ENCODE measurements around the gene CARD11.

The CARD11 gene

DNA sequence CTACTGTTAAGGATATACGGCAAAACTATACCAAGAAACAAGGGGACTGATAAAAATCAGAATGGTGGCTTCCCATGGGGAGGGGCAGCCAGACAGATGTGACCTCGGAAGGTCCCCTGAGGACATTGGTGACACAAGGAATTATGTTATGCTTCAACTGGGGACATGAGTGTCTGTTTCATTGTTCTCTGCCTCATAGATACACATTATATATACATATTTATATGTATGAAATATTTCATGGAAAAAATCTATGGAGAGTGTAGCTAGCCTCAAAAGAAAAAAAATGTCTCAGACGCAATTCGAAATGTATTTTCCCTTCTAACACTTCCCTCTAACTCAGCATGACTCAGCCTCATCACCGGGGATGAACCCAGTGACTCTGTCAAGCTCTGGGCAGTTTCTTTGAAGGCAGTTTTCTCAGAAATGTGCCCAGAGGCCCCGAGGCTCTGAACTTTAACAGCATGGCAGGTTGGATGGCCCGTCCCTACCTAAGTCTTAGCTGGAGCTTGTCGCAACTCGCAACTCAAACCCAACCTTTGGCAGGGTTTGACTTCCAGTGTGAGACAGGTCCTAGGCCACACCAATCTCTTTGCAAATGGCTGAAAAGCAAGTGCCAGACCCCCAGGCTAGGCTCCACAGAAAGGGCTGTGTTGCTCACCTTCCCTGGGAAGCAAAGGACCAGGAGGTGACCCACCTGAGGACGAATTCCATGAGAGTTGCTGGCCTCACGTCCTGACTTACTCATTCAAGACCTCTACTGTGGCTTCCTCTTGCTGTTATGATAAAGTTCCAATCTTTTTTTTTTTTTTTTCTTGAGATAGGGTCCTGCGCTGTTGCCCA lies 86.9 kb downstream of the CARD11 start:
- TF ChIP-seq TAF1 (IDR thresholded peaks at IDR 0.05; ENCODE audit: borderline replicate concordance, insufficient read depth, low read length) (no peak), SIN3A (IDR thresholded peaks at IDR 0.05; ENCODE audit: borderline replicate concordance, insufficient read depth, low read length) (no peak), FOXP2 (optimal IDR thresholded peaks at IDR 0.05; ENCODE audit: borderline replicate concordance, extremely low read depth, extremely low read length, insufficient read depth) (no peak), POLR2AphosphoS5 (IDR thresholded peaks at IDR 0.05; ENCODE audit: low read depth, low read length) (no peak)
- TF ChIP-seq, protein P1, sequence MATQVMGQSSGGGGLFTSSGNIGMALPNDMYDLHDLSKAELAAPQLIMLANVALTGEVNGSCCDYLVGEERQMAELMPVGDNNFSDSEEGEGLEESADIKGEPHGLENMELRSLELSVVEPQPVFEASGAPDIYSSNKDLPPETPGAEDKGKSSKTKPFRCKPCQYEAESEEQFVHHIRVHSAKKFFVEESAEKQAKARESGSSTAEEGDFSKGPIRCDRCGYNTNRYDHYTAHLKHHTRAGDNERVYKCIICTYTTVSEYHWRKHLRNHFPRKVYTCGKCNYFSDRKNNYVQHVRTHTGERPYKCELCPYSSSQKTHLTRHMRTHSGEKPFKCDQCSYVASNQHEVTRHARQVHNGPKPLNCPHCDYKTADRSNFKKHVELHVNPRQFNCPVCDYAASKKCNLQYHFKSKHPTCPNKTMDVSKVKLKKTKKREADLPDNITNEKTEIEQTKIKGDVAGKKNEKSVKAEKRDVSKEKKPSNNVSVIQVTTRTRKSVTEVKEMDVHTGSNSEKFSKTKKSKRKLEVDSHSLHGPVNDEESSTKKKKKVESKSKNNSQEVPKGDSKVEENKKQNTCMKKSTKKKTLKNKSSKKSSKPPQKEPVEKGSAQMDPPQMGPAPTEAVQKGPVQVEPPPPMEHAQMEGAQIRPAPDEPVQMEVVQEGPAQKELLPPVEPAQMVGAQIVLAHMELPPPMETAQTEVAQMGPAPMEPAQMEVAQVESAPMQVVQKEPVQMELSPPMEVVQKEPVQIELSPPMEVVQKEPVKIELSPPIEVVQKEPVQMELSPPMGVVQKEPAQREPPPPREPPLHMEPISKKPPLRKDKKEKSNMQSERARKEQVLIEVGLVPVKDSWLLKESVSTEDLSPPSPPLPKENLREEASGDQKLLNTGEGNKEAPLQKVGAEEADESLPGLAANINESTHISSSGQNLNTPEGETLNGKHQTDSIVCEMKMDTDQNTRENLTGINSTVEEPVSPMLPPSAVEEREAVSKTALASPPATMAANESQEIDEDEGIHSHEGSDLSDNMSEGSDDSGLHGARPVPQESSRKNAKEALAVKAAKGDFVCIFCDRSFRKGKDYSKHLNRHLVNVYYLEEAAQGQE (IDR thresholded peaks at IDR 0.05; ENCODE audit: insufficient read depth in 1 of 2, low read depth in 2 of 2, low read length in 2 of 2) = no peak

DNA sequence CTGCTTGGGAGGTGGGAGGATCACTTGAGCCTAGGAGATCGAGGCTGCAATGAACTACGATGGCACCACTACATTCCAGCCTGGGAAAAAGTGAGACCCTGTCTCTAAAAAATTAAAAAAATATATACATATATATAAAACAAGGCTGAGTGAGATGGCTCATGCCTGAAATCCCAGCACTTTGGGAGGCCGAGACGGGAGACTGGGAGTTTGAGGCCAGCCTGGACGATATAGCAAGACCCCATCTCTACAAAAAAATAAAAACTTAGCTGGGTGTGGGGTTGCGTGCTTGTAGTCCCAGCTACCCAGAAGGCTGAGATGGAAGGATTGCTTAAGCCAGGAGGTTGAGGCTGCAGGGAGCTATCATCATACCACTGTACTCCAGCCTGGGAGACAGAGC lies 87.6 kb downstream of the CARD11 start:
- TF ChIP-seq SIN3A (IDR thresholded peaks at IDR 0.05; ENCODE audit: borderline replicate concordance, insufficient read depth, low read length) = no peak
- TF ChIP-seq POLR2AphosphoS5 (IDR thresholded peaks at IDR 0.05; ENCODE audit: low read depth, low read length) = no peak
- no peak for TF ChIP-seq FOXP2 (optimal IDR thresholded peaks at IDR 0.05; ENCODE audit: borderline replicate concordance, extremely low read depth, extremely low read length, insufficient read depth)
- TF ChIP-seq TAF1 (IDR thresholded peaks at IDR 0.05; ENCODE audit: borderline replicate concordance, insufficient read depth, low read length) = no peak
- TF ChIP-seq, protein P1 (IDR thresholded peaks at IDR 0.05; ENCODE audit: insufficient read depth in 1 of 2, low read depth in 2 of 2, low read length in 2 of 2) = no peak

DNA sequence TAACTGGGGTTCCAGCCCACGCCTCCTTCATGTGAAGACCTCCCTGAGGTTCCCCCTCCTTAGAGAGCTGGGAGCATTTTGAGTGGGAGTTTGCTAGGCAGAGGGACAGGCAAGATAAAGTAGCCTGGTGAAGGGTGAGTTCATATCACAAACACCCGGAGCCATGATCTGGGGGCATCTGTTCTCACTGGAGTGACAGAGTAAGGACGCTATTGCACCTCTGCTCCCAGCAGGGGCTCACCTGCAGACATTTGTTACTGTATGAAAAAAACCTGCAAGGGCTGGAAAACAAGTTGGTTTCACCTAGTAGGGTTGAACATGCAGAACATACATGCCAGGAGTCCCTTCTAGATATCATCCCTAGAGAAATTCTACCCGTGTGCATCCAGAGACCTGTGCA lies 88.4 kb downstream of the CARD11 start:
- TF ChIP-seq, protein P1 (IDR thresholded peaks at IDR 0.05; ENCODE audit: insufficient read depth in 1 of 2, low read depth in 2 of 2, low read length in 2 of 2) = no peak
- no peak for TF ChIP-seq TAF1 (IDR thresholded peaks at IDR 0.05; ENCODE audit: borderline replicate concordance, insufficient read depth, low read length)
- no peak for TF ChIP-seq POLR2AphosphoS5 (IDR thresholded peaks at IDR 0.05; ENCODE audit: low read depth, low read length)
- TF ChIP-seq FOXP2 (optimal IDR thresholded peaks at IDR 0.05; ENCODE audit: borderline replicate concordance, extremely low read depth, extremely low read length, insufficient read depth) = no peak
- no peak for TF ChIP-seq SIN3A (IDR thresholded peaks at IDR 0.05; ENCODE audit: borderline replicate concordance, insufficient read depth, low read length)

DNA sequence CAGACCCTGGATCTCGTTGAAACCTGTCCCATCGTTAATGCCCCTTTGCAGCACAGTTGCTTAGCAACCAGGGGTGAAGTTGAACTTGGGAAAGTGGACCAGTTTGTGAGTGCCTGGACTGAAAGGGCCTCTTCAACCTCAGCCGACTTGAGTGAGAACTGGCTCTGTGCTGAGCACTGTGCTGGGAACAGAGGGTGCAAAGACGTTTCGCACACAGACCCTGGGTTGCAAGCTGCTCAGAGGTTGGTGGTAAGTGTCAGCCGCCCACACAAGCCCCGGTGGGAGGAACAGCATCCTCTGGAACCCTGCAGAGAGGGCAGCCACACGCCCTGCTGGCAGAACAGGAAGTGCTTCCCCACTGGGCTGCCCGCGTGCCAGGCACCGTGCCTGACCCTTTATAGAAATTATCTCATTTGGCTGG lies 89.2 kb downstream of the CARD11 start:
- TF ChIP-seq, protein P1 (IDR thresholded peaks at IDR 0.05; ENCODE audit: insufficient read depth in 1 of 2, low read depth in 2 of 2, low read length in 2 of 2) = no peak
- TF ChIP-seq FOXP2 (optimal IDR thresholded peaks at IDR 0.05; ENCODE audit: borderline replicate concordance, extremely low read depth, extremely low read length, insufficient read depth) (no peak), TAF1 (IDR thresholded peaks at IDR 0.05; ENCODE audit: borderline replicate concordance, insufficient read depth, low read length) (no peak), SIN3A (IDR thresholded peaks at IDR 0.05; ENCODE audit: borderline replicate concordance, insufficient read depth, low read length) (no peak), POLR2AphosphoS5 (IDR thresholded peaks at IDR 0.05; ENCODE audit: low read depth, low read length) (no peak)

All from PFSK-1 (cell line).